Measurements from ENCODE around the gene COG4.

COG4 gene

GRCh38 chr16:70476272-70477020 is 46.9 kb downstream of the COG4 start:
- DNase-seq, result no peak

- DNase-seq, result no peak
Measured at GRCh38 chr16:70475054-70475871, 48.1 kb downstream of the COG4 start.

GRCh38 chr16:70474320-70475053 is 48.9 kb downstream of the COG4 start:
- DNase-seq, result no peak

GRCh38 chr16:70473446-70474319 is 49.7 kb downstream of the COG4 start:
- no peak for DNase-seq

- DNase-seq, result no peak
Measured at GRCh38 chr16:70472786-70473433, 50.4 kb downstream of the COG4 start.

- no peak for DNase-seq
Measured at GRCh38 chr16:70470927-70471341, 52.4 kb downstream of the COG4 start.

GRCh38 chr16:70470141-70470926 is 53.0 kb downstream of the COG4 start:
- DNase-seq, result no peak

GRCh38 chr16:70468776-70469525 is 54.4 kb downstream of the COG4 start:
- no peak for DNase-seq

- no peak for DNase-seq
Measured at GRCh38 chr16:70467608-70468007, 55.7 kb downstream of the COG4 start.

- DNase-seq, result no peak
Measured at GRCh38 chr16:70467113-70467512, 56.2 kb downstream of the COG4 start.

- no peak for DNase-seq
Measured at GRCh38 chr16:70466805-70467076, 56.6 kb downstream of the COG4 start.

GRCh38 chr16:70465999-70466804 is 57.2 kb downstream of the COG4 start:
- DNase-seq, result no peak

- no peak for DNase-seq
Measured at GRCh38 chr16:70463235-70463634, 60.1 kb downstream of the COG4 start.

- no peak for DNase-seq
Measured at GRCh38 chr16:70460737-70461261, 62.6 kb downstream of the COG4 start.

GRCh38 chr16:70457446-70458166 is 65.7 kb downstream of the COG4 start:
- DNase-seq, result no peak

GRCh38 chr16:70455910-70456309 is 67.4 kb downstream of the COG4 start:
- no peak for DNase-seq

- DNase-seq, result peak; percentile 61
Measured at GRCh38 chr16:70454222-70455034, 68.9 kb downstream of the COG4 start, which contains the start of gene FCSK. TSS of gene FCSK (plus strand) at chr16:70454595. CDS start at chr16:70463191, 8,596 bp downstream.

- DNase-seq, result no peak
Measured at GRCh38 chr16:70453892-70454221, 69.5 kb downstream of the COG4 start.

Data from activated CD4-positive, alpha-beta T cell treated with anti-CD3 and anti-CD28 coated beads, Interleukin-2, amount 50 U/mL, for 1 hour (primary cell).